GM19463 (cell line): ENCODE data around the gene CKAP5.

Experiments
- ATAC-seq: cut with Tn5 transposase; IDR thresholded peaks from one replicate; pipeline ENCODE4 v1.9.1; 2021; ENCODE audit warnings: mild to moderate bottlenecking, moderate library complexity; ENCODE audit not compliant: unreplicated experiment

CKAP5 gene

DNA sequence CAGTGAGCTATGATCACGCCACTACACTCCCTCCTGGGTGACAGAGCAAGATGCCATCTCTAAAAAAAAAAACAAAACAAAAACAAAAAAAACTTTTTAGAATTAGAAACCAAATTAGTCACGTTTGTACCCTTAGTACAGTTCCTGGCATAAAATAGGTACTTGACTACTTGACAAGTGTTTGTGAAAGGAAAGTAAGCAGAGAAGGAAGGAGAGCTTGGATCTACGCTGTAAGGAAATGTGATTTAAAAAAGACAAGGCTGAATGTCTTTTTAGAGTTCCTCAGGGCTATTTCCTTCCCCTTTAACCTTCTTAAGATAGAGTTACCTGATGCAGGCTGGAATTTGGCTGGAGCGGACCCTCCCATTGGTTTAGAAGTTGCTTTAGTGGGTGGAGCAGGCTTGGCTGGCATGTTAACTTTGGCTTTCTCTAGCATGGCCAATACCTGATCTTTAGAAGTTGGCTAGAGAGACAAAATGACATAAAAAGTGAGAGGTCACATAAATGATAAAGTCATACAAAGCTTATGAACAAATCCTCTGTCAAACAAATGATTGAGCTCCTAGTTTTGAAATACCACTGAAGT, 76.4 kb downstream of the CKAP5 start:
- ATAC-seq = no peak

DNA sequence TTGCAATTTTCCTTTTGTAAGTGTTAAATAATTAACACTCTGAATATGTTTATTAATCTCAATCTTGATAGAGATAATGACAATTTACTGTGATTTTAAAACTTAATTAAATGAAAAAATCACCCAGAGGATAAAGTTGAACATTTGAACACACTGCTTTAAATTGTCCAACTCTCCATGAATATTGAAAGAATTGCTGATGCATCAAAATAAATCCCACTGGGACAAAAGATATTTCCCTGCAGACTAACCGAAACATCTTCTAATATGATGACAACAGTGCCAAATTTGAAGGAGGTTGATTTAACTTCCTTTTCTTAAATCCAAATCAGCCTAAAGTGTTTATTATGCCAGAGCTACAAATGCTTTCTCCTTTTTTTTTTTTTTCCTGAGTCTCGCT, 79.4 kb downstream of the CKAP5 start:
- no peak for ATAC-seq

DNA sequence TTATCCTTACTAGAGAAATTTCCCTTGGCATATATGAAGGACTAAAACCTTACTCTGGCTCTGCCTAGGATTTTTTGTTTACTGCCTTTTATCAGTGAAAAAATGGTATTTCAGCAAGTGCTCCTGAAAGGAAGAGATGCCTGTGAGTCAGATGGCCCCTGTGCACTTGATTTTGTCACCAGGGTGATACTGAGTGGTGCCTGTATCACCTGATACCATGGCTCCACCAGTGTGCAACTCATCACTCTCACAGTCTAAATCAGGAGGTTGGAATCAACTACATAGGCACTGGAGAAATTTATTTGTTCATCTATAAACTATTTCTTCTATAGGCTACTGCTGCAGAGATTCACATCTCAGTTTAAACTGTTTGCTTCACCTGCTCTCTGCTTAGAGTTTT, 83.8 kb downstream of the CKAP5 start:
- ATAC-seq = no peak

DNA sequence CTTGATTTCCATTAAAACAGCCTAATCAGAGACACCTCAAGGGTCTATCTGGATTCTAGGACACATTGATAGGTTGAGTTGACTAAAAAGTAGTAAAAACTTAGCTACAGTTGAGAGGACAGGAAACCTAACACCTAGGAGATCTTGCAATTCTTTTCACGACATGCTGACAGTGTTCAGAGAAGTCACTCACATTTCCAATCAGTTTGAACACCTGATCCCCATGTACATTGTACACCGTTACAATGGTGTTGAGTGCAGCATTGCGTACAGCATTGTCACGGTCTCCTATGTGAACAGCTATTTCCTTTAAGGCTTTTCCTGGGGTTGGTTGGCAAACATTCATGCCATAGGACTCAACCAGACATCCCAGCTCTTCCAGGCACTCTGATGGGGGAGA, 84.3 kb downstream of the CKAP5 start:
- ATAC-seq = no peak

DNA sequence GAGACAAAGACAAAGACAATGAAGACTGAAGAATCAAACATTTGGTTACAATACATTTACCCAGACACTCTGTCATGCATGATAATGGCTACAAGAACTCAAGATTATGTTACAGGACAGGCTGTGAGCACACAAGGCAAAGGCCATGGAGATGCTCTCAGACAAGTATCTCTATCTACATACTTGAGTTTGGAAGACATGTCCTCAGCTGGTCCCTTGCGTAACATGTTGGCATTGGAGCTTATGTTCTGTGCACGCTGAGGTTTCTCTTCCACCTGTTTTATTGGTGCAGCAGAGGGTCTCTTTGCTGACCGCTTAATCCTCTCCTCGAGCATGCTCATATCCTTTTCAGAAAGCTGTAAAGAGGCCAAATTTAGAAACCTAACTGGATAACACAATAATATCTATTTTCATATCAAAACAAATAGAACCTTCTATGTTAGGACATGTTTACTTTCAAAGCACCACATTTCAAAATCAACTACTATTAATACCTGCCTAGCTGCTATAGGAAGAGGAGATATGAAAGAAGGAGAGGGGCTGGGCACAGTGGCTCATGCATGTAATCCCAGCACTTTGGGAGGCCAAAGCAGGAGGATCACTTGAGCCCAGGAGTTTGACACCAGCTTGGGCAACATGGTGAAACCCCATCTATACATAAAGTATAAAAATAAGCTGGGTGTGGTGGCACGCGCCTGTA, 85.5 kb downstream of the CKAP5 start:
- ATAC-seq = no peak

DNA sequence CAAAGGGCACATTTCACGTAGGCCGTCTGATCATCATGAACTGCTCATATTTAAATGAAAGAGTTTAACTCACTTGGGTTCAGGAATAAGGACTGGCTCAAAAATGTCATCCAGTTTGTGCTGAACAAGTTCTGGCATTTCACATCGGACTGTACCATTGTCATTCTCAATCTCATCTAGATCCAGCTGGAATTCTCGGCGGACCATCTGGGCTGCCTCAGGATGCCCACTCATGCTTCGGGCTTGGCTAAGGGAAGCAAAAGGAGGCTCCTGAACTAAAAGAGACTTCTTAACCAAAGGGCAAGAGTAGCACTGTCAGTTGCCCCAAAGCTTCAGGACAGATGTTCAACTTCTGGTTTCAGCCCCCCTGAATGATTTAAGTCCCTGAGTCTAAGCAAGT, 86.9 kb downstream of the CKAP5 start:
- no peak for ATAC-seq

DNA sequence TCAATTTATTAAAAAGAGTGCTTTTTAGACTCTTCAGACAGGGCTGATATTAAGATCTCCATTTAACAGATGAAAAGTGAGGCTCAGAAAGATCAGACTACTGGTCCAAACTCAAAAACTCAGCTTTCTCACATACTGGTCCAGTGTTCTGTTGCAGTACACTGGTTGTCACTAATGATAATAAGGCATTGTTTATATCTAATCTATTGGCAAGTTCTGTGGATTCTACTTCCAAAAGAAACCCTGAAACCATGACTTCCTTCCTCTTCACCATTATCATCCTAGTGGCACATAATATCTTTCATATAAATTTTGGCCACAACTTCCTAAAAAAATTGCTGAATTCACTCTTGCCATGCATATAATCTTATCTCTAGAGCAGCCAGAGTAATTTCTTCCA, 90.1 kb downstream of the CKAP5 start:
- no peak for ATAC-seq

DNA sequence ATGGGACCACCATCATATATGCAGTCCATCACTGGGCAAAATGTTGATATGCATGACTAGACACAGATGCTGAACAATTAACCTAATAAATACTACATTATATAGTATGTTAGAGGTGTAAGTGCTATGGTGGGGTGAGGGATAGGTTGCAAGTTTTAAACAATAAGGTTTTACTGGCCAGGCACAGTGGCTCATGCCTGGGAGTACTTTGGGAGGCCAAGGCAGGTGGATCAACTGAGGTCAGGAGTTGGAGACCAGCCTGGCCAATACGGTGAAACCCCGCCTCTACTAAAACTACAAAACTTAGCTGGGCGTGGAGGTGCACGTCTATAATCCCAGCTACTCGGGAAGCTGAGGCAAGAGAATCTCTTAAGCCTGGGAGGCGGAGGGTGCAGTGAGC, 98.9 kb downstream of the CKAP5 start:
- no peak for ATAC-seq

DNA sequence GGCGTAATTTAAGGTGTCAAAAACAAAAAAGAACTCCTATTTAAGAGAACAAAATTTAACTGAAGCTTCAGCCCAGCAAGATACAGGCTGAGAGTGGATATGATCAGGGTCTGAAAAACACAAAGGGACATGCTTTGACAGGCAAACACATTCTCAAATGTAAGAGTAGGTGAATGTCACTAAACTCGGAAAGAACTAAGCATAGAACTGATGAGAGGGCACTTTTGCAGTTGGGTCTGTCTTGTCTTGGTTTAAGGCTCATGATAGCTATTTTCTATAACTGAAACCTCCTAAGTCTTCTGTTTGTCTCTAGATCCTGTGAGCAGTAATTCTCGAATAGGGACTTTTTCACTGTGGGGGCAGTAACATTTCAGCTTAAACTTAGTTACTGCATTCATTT, 100.1 kb downstream of the CKAP5 start:
- no peak for ATAC-seq

DNA sequence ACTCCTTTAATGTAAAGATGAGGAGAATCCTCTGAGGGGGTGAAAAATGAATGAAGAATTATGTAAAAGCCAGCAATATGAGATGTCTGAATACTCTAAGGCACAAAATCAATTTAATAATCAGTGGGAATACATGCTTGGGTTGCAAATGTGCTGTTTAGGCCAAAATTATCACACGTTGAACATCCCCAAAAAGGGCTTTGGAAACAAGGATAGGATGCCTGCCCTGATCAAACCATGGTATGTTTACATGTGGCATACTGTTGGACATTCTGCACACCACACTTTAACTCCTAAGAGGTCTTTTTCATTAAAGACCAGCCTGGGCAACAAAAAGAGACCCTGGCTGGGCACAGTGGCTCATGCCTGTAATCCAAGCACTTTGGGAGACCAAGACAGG, 100.8 kb downstream of the CKAP5 start:
- ATAC-seq = no peak

DNA sequence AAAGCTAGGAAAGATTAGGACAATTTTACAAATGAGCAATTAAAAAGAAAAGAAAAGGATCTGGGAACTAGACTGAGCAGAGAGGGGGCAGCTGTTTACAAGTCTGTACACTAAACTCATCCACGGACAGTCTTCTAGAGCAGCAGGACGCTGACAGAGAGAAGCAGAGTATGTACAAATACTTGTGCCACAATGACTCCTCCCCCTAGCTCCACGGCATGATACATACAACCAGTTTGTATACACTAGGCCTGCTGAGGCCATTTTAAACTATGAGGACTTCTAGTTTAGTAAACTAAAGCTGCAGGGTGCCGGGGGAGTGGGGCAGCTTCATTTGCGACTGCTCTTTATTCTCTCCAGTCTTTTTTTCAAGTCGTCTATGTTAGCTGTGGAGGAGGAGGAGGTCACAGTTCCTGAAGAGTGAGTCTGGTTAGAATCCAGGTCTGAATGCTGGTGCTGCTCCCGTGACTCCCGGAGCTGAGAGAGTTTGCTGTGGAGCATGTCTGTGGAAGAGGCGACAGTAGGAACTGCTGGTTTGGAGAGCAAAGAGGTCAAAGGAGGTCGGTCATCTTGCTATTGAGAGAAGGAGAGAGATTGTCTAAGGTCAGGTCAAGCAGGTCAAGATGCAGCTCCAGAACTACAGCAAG, 102.3 kb downstream of the CKAP5 start:
- no peak for ATAC-seq

DNA sequence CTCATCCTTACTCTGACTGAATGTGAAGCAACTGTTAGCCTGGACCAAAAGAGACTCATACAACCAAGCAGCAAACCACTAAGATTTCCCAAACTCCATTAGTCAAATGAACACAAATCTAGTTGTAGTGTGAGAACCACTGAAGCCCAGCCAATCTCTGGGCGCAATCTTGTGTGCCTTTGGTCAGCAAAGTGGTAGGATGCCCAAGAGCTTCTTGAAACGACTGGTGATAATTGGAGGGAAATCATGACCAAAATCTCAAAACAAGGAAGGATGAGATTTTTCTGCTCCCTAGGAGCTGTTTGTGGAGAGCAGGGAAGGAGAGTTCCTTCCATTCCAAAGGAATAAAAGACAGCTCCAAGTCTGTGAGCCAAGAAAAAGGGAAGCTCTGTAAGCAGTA, 103.0 kb downstream of the CKAP5 start:
- no peak for ATAC-seq

DNA sequence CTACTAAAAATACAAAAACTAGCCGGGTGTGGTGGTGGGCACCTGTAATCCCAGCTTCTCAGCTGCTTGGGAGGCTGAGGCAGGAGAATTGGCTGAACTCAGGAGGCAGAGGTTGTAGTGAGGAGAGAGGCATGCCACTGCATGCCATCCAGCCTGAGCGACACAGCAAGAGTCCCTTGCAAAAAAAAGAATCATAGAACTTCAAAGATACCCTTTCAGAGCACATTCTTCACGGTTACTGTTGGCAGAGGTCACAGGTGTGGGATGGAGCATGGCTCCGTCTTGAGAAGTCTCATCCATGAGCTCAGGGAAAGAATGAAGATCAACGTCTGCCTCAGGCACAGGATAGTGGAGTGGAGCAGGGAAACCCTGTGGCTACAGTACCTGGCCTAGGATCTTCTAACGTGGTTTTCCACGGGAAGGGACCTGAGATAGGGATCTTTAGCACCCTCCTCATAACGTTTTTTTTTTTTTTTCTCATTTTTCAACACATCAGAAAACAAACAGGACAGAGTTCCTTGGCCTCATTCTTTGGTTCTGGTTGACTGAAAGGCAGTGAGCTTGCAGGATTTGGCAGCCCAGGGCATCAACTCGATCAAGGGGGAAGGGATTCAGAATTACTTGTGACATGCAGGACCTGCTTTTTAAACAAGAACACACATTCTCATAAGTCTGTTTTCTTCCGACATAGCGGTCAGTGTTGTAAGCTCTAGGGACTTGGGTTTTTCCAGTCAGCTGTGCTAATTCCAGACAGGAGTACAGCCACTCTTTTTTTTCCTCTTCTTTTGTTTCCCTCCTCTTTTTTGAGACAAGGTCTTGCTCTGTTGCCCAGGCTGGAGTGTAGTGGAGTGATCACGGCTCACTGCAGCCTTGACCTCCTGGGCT, 104.2 kb downstream of the CKAP5 start:
- no peak for ATAC-seq

DNA sequence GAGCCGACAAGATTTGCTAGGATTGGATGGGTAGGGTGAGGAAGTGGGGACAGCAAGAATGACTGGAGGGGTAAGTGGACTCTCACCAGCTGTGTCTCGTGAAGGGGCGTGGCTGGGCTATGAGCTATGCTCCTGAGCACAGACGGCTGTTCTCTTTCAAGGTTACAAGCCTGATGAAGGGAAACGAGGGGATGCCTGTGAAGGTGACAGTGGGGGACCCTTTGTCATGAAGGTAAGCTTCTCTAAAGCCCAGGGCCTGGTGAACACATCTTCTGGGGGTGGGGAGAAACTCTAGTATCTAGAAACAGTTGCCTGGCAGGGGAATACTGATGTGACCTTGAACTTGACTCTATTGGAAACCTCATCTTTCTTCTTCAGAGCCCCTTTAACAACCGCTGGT, 107.2 kb downstream of the CKAP5 start:
- ATAC-seq = no peak

DNA sequence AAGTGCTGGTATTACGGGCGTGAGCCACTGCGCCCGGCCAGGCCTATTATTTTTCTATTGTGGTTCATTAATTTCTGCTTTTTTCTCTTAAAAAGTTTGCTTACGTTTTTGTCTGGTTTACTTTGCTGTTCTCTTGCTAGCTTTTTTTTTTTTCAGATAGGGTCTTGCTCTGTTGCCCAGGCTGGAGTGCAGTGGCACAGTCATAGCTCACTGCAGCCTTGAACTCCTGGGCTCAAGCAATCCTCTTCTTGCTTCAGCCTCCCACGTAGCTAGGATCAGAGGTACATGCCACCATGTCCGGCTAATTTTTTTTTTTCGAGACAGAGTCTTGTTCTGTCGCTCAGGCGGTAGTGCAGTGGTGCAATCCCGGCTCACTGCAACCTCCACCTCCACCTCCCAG, 108.4 kb downstream of the CKAP5 start:
- ATAC-seq = no peak

DNA sequence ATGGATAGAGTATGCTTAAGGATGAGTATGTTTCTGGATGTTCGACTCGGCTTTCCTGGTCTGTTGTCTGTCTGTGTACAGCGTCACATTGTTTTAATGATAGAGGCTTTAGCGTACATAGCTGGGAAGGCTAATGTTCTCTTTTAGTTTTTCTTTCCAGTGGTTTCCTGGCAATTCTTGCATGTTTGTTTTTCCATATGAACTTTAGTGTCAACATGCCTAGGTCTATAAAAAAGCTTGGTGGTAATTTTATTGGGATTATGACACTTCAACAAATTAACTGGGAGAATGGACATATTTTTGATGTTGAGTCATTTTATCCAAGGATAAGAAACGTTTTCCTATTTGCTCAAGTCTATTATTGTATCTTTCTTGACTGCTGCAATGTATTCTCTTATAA, 109.5 kb downstream of the CKAP5 start:
- ATAC-seq = no peak

DNA sequence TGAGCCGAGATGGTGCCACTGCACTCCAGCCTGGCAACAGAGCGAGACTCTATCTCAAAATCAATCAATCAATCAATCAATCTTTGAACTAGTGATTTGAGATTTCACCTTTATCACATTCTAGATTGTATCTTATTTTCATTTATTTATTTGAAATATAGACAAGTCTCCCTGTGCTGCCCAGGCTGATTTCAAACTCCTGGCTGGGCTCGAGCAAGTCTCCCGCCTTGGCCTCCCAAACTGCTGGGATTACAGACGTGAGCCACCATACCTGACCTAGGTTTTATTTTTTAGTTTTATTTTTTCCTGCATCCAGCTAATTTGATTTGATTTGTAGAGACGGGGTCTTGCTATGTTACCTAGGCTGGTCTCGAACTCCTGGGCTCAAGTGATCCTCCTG, 109.9 kb downstream of the CKAP5 start:
- no peak for ATAC-seq

DNA sequence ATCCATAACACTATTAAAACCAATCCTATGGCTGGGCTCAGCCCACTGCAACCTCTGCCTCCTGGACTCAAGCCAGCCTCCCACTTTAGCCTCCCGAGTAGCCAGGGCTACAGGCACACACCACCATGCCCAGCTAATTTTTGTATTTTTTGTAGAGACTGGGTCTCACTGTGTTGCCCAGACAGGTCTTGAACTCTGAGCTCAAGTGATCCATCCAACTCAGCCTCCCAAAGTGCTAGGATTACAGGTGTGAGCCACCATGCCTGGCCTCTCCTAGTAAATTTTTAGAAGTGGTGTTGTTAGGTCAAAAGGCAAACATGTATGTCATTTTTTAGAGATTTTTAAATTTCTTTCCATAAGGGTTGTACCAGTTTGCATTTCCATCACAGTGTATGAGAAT, 112.8 kb downstream of the CKAP5 start:
- no peak for ATAC-seq

DNA sequence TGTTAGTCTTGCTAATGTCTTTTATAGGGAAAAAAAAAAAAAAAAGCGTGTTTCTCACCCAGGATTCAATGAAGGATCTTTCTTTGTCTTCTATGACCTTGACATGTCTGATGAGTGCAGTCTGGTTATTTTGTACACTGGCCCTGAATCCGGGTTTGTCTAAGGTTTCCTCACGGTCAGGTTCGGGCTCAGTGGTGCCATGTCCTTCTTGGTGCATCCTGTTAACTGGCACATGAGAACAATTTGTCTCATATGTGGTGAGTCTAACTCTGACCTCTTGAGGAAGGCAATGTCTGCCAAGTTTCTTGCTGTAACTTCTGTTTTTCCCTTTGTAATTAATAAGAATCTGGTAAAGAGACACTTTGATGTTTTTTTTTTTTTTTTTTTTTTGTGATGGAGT, 114.5 kb downstream of the CKAP5 start:
- ATAC-seq = no peak

DNA sequence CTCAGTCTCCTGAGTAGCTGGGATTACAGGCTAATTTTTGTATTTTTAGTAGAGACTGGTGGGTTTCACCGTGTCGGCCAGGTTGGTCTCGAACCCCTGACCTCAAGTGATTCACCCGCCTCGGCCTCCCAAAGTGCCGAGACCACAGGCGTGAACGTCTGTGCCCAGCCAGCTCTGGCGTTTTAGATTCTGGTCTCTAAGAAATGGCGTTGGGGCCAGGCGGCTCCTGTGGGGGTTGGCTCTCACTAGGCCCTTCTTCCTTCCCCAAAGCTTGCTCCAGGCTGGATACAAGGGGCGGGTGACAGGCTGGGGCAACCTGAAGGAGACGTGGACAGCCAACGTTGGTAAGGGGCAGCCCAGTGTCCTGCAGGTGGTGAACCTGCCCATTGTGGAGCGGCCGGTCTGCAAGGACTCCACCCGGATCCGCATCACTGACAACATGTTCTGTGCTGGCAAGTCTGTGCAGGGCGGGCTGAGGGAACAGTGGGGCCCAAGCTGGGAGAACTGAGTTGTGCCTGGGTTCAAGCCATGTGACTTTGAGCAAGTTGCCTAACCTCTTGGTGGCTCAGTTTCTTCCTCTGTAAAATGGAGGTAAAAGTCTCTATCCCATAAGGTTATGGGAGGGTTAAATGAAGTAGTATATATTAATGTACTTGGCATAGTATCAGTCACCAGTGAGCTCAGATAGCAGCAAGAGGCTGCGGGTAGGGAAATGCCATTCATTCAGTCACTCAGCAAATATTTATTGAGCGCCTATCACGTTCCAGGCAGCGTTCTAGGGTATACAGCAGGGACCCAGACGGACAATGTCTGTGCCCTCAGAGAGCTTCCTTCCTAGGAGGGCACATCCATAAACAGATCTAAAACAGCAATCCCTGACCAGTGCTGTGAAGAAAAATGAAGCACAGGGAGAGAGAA, 116.7 kb downstream of the CKAP5 start:
- no peak for ATAC-seq

DNA sequence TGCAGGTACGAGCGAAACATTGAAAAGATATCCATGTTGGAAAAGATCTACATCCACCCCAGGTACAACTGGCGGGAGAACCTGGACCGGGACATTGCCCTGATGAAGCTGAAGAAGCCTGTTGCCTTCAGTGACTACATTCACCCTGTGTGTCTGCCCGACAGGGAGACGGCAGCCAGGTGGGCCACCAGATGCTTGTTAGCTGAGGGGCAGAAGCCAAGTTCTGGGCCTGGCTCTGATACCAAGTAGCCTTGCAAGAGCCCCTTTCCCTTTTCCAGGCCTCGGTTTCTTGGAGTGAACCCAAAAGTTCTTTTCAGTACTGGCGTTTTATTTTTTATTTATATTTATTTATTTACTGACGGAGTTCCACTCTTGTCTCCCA, 117.4 kb downstream of the CKAP5 start:
- no peak for ATAC-seq
